Mesenteric fat pad (tissue), 1 donor: ENCODE results near the gene TMEM125. TPM values are rescaled to one million over a fixed set of nuclear protein-coding genes. Genes with fewer than 3 reads are reported as not detected.
A peak's percentile ranks its signal among the peaks of the same experiment; 100 is the strongest.

Source experiments
- DNase-seq: peaks from one replicate; pipeline ENCODE4 v3.0.0-alpha.2; 2020; ENCODE audit warnings: low spot score
- total RNA-seq: library from RNA; stranded (reverse); fragmentation: NEBNext Ultra II Directional; extraction: Animal tissue kit (Norgen Biotek cat#: 25700); gene quantifications from one replicate; pipeline ENCODE4 v1.2.1, GENCODE V29; 2021
- donor health status: DM: yes; HTN: yes; CAD: no.

The TMEM125 gene
- total RNA-seq, 1 donor from 2014 or later: not detected

- peak; percentile 65 for DNase-seq
Observed at GRCh38 chr1:43307458-43308158, 37.8 kb downstream of the TMEM125 start.

- no peak for DNase-seq
Observed at GRCh38 chr1:43308635-43309404, 39.0 kb downstream of the TMEM125 start.

- no peak for DNase-seq
Observed at GRCh38 chr1:43309405-43310025, 39.7 kb downstream of the TMEM125 start.

GRCh38 chr1:43311521-43311920, 41.7 kb downstream of the TMEM125 start:
- no peak for DNase-seq

- no peak for DNase-seq
Observed at GRCh38 chr1:43312212-43312623, 42.4 kb downstream of the TMEM125 start.

- no peak for DNase-seq
Observed at GRCh38 chr1:43312663-43313515, 43.1 kb downstream of the TMEM125 start.

- DNase-seq: no peak
Observed at GRCh38 chr1:43313771-43314170, 44.0 kb downstream of the TMEM125 start.

GRCh38 chr1:43314233-43314632, 44.5 kb downstream of the TMEM125 start:
- no peak for DNase-seq

- no peak for DNase-seq
Observed at GRCh38 chr1:43315481-43315880, 45.7 kb downstream of the TMEM125 start.

GRCh38 chr1:43315963-43316737, 46.4 kb downstream of the TMEM125 start:
- DNase-seq: no peak

GRCh38 chr1:43316738-43317520, 47.1 kb downstream of the TMEM125 start:
- DNase-seq: no peak

- no peak for DNase-seq
Observed at GRCh38 chr1:43317817-43318471, 48.2 kb downstream of the TMEM125 start.

- no peak for DNase-seq
Observed at GRCh38 chr1:43318831-43319230, 49.0 kb downstream of the TMEM125 start.

- DNase-seq: peak; percentile 62
Observed at GRCh38 chr1:43319288-43319687, 49.5 kb downstream of the TMEM125 start.

- DNase-seq: peak; percentile 43
Observed at GRCh38 chr1:43319766-43320165, 50.0 kb downstream of the TMEM125 start.

- peak; percentile 77 for DNase-seq
Observed at GRCh38 chr1:43321331-43321891, 51.6 kb downstream of the TMEM125 start.

GRCh38 chr1:43322506-43322905, 52.7 kb downstream of the TMEM125 start:
- peak; percentile 49 for DNase-seq
